Gastroesophageal sphincter (tissue), 4 donors: Measurements from ENCODE around the gene NAGLU. TPM values are rescaled to one million over a fixed set of nuclear protein-coding genes. Genes with fewer than 3 reads are reported as not detected.

Experiments used
- ATAC-seq: fragments of 150-250 bp; one replicate; pipeline ENCODE4 v1.9.1; 2016; ENCODE audit warnings: mild to moderate bottlenecking, moderate library complexity
- H3K27ac ChIP-seq, 4 donors: fragments of 200-600 bp; sonication (generic) in 3 of 4; 1 replicate in 3 of 4; 2 replicates in 1 of 4; pipeline ENCODE4 v1.5.1; 2016 to 2019
- H3K27me3 ChIP-seq: fragments of 200-600 bp; sonication (generic); one replicate; pipeline ENCODE4 v1.5.1; 2019
- H3K36me3 ChIP-seq, 2 donors: fragments of 200-600 bp; sonication (generic); one replicate each; pipeline ENCODE4 v1.5.1; 2019; ENCODE audit warnings: control low read depth in 1 of 2
- H3K4me1 ChIP-seq, 3 donors: fragments of 200-600 bp; sonication (generic); 1 replicate in 2 of 3; 2 replicates in 1 of 3; pipeline ENCODE4 v1.5.1; 2016 to 2019; ENCODE audit warnings: control low read depth in 2 of 3
- H3K4me3 ChIP-seq, 2 donors: fragments of 200-600 bp; sonication (generic); one replicate each; pipeline ENCODE4 v1.5.1; 2019; ENCODE audit warnings: mild to moderate bottlenecking in 1 of 2, moderate library complexity in 1 of 2
- H3K9me3 ChIP-seq, 3 donors: fragments of 200-600 bp; sonication (generic); one replicate each; pipeline ENCODE4 v1.5.1; 2017 to 2019; ENCODE audit warnings: control low read depth in 2 of 3
- EP300 ChIP-seq: sonication (generic); formaldehyde crosslinking; IDR thresholded peaks from one replicate; pipeline ENCODE4 v1.6.1; 2017; ENCODE audit warnings: antibody characterized with exemption, mild to moderate bottlenecking
- POLR2A ChIP-seq, 2 donors: fragments of 450-650 bp; IDR thresholded peaks; one replicate each; pipeline ENCODE4 v1.6.1; 2017; ENCODE audit warnings: antibody characterized with exemption in 2 of 2, mild to moderate bottlenecking in 2 of 2, moderate library complexity in 1 of 2
- POLR2AphosphoS5 ChIP-seq: sonication (generic); formaldehyde crosslinking; IDR thresholded peaks from one replicate; pipeline ENCODE4 v1.6.1; 2017; ENCODE audit warnings: antibody characterized with exemption
- WGBS, 2 donors: methylation state at CpG; one replicate each; pipeline ENCODE4 v1.1.5; 2018; ENCODE audit warnings: low coverage in 1 of 2; 5-methylcytosine and 5-hydroxymethylcytosine counted together
- total RNA-seq, 4 donors: library from RNA; depleted of rRNA; stranded (reverse); fragments of >200 nt; gene quantifications; one replicate each; pipeline ENCODE4 v1.1.0, GENCODE V29; 2016
- TF ChIP-seq, protein P1 (sequence below), 4 experiments: fragments of 200-600 bp in 2 of 4; fragments of 450-650 bp in 2 of 4; sonication (generic) in 1 of 4; IDR thresholded peaks; one replicate each; pipeline ENCODE4 v1.5.1; 2017 to 2019; ENCODE audit warnings: antibody characterized with exemption in 4 of 4, mild to moderate bottlenecking in 2 of 4, moderate library complexity in 2 of 4

The NAGLU gene
- total RNA-seq, 4 donors from 2014 or later: 31.9 to 46.9 (median 35.7) TPM

DNA sequence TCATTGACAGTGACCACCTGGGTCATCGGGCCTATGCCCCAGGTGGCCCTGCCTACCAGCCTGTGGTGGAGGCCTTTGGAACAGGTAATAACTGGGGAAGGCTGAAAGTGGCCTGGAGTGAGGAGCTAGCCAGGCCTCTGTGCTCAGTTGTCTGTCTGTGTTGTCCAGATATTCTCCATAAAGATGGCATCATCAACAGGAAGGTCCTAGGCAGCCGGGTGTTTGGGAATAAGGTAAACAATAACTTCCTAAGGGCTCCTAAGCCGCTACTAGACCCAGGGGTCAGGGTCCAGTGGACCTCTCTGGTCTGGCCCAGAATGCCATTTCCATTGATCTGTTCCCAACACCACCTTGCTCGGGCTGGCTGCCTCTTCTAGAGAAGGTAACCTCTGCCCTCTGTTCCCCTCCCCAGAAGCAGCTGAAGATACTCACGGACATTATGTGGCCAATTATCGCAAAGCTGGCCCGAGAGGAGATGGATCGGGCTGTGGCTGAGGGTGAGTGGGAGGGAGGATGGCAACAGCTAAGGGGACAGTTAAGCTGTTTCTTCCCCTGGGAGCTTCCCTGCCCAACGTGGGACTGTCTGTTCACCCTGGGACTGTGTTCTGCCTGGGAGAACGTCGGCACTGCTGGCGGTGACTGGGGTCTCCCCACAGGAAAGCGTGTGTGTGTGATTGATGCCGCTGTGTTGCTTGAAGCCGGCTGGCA lies 28.9 kb downstream of the NAGLU start:
- WGBS, 2 donors: 90 to 93% methylated on average over 2 of the region's 15 CpGs

DNA sequence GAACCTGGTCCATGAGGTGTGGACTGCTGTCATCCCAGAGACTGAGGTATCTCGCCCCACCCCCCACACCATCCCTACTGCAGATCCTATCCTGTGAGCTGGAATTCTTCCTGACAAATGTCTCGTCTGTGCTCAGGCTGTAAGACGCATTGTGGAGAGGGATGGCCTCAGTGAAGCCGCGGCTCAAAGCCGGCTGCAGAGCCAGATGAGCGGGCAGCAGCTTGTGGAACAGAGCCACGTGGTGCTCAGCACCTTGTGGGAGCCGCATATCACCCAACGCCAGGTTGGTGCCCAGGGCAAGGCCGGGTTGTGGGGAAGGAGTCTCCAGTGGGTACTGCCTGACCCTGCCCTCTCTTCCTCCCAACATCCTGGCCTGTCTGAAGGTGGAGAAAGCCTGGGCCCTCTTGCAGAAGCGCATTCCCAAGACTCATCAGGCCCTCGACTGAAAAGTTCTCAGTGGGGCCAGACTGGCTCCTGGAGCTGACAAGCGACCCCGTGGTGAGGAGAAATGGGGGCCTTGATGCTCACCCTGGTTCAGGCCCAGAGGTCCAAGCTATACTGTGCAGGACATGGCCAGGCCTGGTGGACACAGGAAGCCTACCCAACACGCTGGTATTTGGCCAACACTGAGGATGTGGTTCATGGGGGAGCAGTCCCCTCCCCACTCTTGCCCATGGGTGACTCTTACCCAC lies 29.6 kb downstream of the NAGLU start:
- H3K27ac ChIP-seq: peak overlapping the region in 3 of 4 donors; percentile 94 to 98 (median 95)
- H3K4me3 ChIP-seq: no peak overlapping the region
- ATAC-seq: no peak

More for the DNA sequence above, 28.9 kb downstream of the NAGLU start:
- peaks cover 0 to 45% of the 10 kb centered on the region in 2 donors for H3K36me3 ChIP-seq
- H3K27me3 ChIP-seq: no peaks in the 10 kb centered on the region
- peaks cover 0 to 79% (median 41%) of the 10 kb centered on the region in 3 donors for H3K4me1 ChIP-seq
- no peaks in the 10 kb centered on the region for H3K9me3 ChIP-seq
- peak overlapping the region in 2 of 4 donors; percentile 85 to 95 for H3K27ac ChIP-seq
- TF ChIP-seq POLR2A (IDR thresholded peaks at IDR 0.05) (no peak), EP300 (no peak)
- TF ChIP-seq, protein P1, sequence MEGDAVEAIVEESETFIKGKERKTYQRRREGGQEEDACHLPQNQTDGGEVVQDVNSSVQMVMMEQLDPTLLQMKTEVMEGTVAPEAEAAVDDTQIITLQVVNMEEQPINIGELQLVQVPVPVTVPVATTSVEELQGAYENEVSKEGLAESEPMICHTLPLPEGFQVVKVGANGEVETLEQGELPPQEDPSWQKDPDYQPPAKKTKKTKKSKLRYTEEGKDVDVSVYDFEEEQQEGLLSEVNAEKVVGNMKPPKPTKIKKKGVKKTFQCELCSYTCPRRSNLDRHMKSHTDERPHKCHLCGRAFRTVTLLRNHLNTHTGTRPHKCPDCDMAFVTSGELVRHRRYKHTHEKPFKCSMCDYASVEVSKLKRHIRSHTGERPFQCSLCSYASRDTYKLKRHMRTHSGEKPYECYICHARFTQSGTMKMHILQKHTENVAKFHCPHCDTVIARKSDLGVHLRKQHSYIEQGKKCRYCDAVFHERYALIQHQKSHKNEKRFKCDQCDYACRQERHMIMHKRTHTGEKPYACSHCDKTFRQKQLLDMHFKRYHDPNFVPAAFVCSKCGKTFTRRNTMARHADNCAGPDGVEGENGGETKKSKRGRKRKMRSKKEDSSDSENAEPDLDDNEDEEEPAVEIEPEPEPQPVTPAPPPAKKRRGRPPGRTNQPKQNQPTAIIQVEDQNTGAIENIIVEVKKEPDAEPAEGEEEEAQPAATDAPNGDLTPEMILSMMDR (IDR thresholded peaks at IDR 0.05): no peak
- H3K4me3 ChIP-seq: no peak overlapping the region
- ATAC-seq: no peak

DNA sequence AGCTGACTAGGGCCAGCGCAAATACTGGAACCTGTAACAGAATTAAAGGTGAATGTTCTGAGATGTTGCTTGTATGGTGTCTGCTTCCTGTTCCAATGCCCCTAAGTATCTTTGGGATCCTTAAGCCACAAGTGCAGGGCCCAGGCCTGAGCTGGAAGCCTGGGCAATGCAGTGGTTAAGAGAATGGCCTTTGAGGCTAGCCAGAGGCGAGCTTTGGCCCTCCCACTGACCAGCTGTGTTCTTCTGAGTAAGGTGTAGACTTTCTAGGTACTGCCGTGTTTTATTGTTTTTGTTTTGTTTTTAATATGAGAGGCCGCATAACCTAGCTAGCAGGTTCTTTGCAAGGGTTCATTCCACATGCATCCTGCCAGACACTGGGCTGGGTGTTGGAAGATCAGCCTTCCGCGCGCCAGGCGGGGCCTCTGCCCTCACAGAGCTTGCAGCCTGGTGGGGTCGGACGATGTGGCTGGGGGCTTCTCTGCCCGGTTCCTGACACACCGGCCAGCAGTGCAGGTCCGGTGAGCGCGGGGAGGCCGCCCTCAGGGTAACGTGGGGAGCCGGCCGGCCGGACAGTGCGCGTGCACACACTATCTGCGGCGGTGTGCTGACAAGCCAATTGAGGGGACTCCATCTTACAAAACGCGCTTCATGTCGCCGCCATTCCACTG lies 30.3 kb downstream of the NAGLU start:
- peaks cover 0 to 66% (median 38%) of the 10 kb centered on the region in 3 donors for H3K4me1 ChIP-seq
- ATAC-seq: no peak
- peak overlapping the region; percentile 82 to 91 for H3K4me3 ChIP-seq
- peak overlapping the region; percentile 90 to 98 (median 94) for H3K27ac ChIP-seq
- WGBS, 2 donors: 15 to 80% methylated on average over 1 to 8 of the region's 28 CpGs
- no peaks in the 10 kb centered on the region for H3K27me3 ChIP-seq
- no peaks in the 10 kb centered on the region for H3K9me3 ChIP-seq
- peaks cover 0 to 59% of the 10 kb centered on the region in 2 donors for H3K36me3 ChIP-seq
- TF ChIP-seq POLR2AphosphoS5 (no peak), POLR2A (IDR thresholded peaks at IDR 0.05) (no peak), EP300 (no peak)
- TF ChIP-seq, protein P1 (IDR thresholded peaks at IDR 0.05): no peak

More for the DNA sequence above, 29.6 kb downstream of the NAGLU start:
- Histone ChIP-seq H3K27me3 (no peaks in the 10 kb centered on the region), H3K9me3 (no peaks in the 10 kb centered on the region), H3K36me3 (peaks cover 0 to 52% of the 10 kb centered on the region in 2 donors), H3K4me1 (peaks cover 0 to 73% (median 41%) of the 10 kb centered on the region in 3 donors)
- TF ChIP-seq, protein P1 (IDR thresholded peaks at IDR 0.05): no peak
- TF ChIP-seq POLR2A (IDR thresholded peaks at IDR 0.05) (no peak), POLR2AphosphoS5 (no peak)
- 82 to 87% methylated on average over 5 to 7 of the region's 16 CpGs for WGBS, 2 donors

DNA sequence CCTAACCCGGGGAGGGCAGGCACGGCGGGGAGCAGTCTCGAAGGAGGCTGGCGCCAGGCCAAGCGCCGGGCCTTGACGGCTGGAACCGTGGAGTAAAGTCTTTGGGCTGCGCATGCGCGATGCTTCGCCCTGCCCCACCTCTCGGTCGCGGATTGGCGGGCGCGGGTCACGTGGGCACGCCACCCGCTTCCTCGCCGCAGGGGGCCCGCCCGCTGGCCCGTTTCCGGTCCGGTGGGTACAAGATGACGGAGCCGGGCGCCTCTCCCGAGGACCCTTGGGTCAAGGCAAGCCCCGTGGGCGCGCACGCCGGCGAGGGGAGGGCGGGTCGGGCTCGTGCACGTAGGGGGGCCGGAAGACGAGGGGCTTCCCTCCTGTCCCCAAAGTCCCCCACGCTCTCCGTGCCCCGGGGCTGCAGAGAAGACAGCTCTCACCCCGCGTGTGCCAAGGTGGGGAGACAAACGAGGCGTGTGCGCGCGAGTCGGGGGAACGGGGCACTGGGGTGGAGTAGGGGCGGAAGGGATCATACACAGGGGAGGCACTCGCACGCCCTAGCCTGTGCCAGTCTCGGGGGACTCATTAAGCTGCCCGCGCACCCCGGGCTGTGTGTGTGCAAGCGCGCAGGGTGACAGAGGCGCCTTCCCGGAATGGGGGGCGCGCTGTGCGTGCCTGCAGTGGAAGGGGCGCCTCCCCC lies 31.0 kb downstream of the NAGLU start, which contains the start of gene MLX:
MLX (plus strand) TSS at position 218 of the 691 bp plus-strand sequence; CDS start at position 243, 25 bp downstream.
- Histone ChIP-seq H3K4me3 (peak within 1 kb of the TSS; percentile 82 to 91), H3K27ac (peak within 1 kb of the TSS; percentile 90 to 98 (median 94)), H3K9me3 (no peaks in the 10 kb centered on the region), H3K27me3 (no peaks in the 10 kb centered on the region), H3K36me3 (peaks cover 0 to 66% of the 10 kb centered on the region in 2 donors), H3K4me1 (peaks cover 0 to 61% (median 37%) of the 10 kb centered on the region in 3 donors)
- WGBS, 2 donors: 0% methylated on average over 16 of the region's 72 CpGs; no CpG with 5 or more reads in 1 of the 2 donors
- TF ChIP-seq POLR2A (IDR thresholded peaks at IDR 0.05) (peak; percentile 40 to 61), EP300 (no peak), POLR2AphosphoS5 (peak; percentile 66)
- TF ChIP-seq, protein P1 (IDR thresholded peaks at IDR 0.05): peak in 1 of 4 experiments; percentile 17
- ATAC-seq: peak; percentile 88
